GM19043 (cell line): ENCODE data around the gene LMTK2.

ENCODE experiments used
- ATAC-seq: cut with Tn5 transposase; IDR thresholded peaks from one replicate; pipeline ENCODE4 v1.9.1; 2021; ENCODE audit warnings: low read depth; ENCODE audit not compliant: unreplicated experiment

LMTK2 gene

DNA sequence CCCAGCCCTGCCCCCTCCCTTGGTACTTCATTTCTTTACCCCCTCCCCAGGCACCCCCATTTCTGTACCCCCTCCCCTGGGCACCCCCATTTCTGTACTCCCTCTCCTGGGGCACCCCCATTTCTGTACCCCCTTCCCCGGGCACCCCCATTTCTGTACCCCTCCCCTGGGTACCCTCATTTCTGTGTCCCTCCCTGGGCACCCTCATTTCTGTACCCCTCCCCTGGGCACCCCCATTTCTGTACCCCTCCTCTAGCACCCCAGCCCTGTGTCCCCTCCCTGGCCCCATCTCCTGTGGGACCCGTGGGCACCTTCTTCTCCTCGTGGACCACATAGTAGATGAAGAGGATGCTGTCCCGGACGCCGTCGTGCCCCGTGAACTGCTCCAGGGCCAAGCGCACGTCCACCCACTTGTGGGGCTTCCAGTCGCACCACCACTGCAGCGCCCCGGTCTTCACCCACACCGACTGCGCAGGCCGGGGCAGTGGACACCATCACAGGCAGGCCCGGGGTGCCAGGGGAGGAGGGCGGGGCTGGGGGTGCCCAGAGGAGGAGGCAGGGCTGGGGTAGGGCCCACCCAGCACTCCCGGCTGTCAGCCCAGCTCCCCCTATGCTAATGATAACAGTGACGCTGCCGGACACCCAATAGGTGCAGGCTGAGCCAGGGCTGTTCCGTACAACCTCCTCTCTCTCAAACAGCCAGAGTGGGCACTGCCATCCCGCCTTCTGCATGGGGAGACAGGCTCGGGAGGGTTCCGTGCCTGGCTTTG, 125.0 kb downstream of the LMTK2 start:
- ATAC-seq, result no peak

DNA sequence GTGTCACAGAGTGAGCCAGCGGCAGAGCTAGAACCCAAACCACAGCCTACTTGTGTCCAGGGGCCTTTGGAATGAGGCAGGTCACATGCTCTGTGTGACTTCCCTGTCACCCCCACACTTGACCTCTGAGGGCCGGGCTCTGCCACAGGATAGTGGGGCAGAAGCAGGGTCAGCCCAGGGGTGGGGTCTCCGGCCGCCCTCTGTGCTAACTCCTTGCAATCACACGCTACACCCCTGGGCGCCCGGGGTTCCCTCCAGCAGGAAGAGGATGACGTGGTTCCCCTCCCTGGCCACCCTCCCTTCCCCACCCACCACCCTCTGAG, 125.6 kb downstream of the LMTK2 start:
- no peak for ATAC-seq

DNA sequence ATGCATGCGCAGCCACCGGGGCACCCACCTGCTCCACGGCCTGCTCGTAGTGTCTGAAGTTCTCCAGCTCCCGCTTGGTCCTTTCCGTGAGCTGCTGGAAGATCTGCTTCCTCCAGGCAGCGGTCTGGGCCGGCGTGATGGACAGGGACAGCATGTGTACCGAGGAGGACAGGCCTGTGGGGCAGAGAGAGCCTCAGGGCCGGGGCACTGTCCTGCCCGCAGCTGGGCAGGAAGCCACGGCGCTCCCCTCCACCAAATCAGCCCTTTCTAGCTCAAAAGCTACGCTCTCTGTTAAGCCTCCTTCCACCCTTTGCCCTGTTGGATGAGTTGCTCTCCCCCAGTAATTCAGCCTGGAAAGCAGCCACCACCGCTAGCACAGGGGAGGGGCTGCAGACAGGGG, 126.1 kb downstream of the LMTK2 start:
- no peak for ATAC-seq

DNA sequence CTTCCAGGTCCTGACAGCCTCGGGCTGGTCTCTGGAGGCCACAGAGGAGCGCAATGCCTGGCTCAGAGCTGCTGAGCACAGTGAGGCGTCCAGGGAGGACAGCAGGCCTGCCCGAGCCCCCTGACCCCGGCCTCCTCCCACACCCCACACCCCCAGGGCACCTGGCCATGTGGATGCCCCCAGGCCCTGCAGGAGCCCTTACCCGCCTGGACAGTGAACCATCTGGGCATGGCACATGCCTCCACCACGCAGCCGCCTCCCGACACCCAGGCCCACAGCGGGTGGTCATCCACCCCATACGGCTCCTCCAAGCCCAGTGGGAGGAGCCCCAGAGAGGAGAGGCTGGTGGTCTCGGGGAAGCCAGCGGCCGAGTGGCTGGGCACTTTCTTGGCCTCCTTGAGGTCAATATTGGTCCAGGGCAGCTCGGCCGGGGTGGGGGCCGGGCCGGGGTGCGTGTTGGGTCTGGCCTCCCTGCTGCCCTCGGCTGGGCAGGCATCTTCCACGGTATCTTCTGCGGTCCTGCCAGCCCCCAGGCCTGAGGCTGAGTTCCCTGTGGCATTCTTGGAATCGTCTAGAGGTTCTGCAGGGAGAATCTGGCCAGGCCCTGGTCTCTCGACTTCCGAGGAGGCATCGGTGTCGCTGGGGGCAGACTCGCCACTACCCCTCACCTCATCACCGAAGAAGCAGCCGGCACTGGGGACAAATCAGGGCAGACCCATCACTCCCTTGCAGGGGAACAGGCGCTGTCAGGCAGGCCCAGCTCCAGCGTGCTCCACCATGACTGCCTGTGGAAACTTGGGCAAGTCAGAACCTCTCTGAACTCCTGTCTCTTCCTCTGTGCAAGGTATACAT, 126.8 kb downstream of the LMTK2 start:
- no peak for ATAC-seq

DNA sequence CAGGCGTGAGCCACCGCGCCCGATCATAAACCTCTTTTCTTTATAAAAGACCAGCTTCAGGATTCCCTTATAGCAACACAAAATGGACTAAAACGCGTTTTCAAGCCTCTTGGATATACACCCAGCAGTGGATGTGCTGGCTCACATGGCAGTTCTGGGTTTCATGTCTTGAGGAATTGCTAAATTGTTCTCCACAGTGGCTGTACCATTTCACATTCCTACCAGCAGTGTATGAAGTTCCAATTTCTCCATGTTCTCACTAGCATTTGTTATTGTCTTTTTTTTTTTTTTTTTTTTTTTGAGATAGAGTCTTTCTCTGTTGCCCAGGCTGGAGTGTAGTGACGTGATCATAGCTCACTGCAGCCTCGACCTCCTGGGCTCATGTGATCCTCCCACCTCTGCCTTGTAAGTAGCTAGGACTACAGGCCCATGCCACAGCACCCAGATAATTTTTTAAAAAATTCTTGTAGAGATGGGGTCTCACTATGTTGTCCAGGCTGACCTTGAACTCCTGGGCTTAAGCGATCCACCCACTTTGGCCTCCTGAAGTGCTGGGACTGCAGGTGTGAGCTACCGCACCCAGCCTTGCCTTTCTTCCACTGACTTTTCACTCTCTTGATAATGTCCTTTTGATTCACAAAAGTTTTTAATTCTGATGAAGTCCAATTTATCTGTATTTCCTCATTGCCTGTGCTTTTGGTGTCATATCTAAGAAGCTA, 127.9 kb downstream of the LMTK2 start:
- no peak for ATAC-seq

DNA sequence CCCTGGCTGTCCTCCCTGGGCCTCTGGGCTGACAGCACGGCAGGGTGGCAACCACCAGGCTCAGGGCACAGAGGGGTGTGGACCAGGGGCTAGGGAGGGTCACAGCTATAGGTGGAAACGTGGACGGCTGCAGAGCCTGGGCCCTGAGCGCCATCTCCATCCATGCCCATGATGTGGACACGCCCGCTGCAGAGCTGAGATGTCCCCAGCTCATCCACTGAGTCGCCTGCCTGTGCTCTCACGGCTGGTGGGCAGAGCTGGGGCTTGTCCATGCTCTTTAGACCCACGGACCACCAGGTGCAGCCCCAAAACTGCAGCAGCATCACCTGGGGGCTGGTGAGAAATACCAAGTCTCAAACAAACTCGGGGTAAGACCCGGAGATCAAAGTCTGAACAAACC, 129.2 kb downstream of the LMTK2 start:
- no peak for ATAC-seq

DNA sequence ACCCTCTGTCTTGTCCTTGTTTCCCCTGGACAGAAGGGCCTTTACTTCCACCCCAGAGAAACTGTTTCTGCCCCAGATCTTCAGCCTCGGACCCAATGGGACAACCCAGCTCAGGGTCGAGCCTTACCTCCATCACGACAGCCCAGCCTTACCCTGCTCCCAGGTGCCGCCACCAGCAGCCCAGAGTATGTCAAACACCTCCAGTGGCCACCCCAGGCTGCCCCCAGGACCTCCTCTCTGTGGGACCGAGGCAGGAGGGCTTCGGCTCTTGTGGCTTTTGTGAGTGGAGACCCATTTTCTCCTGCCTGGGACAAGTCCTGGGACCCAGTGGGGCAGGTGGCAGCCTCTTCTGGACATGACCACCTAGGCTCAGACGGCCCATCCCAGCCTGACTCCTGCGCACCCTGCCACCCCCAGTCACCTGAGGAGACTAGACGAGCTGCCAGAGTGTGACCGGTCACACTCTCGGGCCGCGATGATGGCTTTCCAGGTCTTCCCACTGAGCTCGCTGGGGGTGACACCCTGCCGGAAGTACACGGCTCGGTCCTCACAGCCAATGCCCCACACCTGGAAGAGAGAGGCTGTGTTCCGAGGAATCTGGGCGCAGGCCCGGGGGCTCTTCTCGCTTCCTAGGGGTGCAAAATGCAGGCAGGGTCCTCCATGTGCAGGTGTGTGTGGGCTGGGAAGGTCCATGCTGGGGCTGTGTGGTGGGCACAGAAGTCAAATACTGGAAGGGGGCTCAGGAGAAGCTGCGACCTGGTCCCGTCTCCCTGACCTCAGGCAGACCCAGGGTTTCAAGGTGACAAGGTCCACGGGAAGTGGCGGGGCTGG, 129.9 kb downstream of the LMTK2 start:
- no peak for ATAC-seq

DNA sequence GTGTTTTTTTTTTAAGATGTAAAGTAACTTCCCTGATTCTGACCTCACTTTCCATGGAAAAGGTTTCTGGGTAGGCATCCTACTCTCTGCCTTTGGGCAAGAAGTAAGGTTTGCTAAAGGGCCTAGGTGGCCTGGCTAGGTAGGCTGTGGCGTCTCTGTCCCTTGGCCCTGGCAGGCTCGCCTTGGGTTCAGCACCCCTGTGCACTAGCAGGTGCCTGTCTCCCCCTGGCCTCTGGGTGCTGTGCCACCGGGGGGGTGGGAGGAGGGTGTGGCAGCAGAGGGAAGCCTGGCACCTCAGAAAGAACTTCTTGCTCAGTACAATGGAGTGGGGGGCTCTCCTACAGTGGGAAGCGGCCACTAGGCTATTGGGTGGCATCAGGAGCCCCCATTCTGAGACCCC, 131.4 kb downstream of the LMTK2 start:
- ATAC-seq, result no peak

DNA sequence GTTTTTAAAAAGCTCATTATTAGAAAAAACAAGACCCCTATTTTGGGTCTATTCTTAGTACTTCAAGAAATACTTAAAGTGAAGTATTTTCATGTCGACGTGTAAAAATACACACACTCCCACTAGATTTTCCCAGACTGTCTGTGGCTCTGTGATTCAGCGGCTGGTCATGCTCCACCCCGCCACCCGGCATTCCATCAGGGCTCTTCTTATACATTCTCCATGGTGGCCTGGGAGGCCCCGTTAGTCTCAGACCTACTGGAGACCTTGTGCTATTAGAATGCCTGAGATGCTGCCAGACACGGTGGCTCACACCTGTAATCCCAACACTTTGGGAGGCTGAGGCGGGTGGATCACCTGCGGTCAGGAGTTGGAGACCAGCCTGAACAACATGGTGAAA, 132.3 kb downstream of the LMTK2 start:
- no peak for ATAC-seq

DNA sequence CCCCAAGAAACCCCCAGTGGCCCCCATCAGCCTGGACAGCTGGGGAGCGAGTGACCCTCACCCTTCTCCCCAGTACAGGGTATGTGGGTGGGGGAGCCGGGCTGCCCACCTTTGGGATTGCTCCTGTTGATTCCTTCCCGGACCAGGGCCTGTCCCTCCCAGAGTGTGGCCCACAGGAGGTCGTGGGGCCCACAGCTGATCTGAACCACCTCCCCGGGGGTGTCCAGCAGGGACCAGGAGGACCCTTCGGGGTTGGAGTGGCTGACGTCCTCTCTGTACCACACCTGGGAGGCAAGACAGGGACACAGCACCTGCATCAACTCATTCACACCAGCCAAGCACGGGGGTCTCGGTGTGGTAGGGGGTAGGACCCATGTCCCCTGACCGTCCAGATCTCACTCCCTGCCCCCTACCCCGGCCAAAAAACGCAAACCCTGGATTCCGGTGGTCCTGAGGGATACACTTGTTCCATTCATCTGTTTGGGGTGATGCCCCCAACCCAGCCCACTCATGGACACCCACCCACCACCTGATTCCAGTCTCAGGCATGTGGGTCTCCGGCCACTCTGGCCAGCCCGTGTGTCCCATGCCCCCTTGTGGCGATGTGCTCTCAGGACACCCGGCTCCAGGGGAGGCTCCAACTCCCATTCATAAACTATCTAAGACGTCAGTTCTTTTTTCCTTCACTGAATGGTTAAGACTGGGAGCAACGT, 134.5 kb downstream of the LMTK2 start:
- no peak for ATAC-seq

DNA sequence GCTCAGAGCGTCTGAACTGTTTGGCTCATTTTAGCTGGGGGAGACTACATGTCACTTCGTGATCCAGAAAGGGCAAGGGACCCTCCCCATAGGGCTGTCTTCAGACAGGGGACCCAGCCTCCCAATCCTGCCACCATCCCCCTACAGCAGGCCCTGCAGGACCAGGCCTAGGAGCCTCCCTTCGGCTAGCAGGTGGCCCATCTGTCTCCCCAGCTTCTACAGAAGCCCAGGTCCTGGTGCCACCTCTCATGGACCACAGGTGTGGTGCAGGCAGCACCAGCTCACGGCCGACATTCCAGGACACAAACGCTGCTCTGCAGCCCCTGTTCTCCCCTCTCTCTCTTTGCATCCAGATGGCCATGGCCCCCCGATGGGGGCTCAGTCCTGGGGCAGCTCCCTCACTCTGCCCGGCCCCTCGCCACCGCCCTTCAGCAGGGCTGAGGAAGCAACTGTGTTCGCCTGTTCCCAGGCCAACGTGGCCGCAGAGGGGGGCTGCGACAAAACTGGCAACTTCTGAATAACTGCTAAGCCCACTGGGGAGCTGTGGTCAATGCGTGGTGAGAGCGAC, 135.1 kb downstream of the LMTK2 start:
- no peak for ATAC-seq

DNA sequence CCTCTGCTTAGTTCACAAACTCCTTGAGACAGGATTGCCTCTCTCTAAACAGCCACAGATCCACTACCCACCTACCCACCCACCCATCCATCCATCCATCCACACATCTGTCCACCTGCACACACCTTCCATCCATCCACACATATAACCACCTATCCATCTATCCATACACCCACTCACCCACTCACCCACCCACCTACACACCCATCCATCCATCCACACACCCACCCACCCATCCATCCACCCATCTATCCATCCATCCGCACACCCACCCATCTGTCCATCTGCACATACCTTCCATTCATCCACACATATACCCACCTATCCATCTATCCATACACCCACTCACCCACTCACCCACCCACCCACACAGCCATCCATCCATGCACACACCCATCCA, 135.7 kb downstream of the LMTK2 start:
- ATAC-seq, result no peak

DNA sequence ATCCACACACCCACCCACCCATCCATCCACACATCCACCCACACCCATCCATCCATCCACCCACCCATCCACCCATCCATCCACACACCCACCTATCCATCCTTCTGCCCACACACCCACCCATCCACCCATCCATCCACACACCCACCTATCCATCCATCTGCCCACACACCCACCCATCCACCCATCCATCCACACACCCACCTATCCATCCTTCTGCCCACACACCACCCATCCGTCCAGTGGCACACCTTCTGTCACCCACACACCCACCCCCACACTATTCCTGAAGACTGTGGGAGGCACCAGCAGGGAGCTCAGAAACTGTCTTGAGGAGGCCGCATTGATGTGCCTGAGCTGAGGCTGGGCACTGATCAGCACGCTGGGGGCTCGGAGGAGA, 136.3 kb downstream of the LMTK2 start:
- no peak for ATAC-seq

DNA sequence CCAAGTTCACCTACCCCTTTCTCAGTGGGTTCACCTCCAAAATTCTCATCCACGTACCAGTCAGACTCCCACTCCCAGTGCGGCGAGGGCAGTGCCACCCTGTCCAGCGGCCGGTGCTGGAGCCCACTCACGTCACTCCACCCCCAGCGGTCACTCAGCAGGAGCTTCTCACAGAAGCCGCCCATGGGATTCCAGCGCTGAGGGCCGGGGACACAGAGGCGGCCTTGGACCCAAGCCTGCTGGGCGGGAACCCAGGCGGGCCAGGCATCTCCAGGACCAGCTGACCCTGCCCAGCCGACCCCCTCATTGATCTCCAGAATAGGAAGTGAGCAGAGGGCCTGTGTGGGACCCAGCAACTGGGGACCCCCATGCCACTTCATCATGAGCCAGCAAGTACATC, 138.2 kb downstream of the LMTK2 start:
- no peak for ATAC-seq

DNA sequence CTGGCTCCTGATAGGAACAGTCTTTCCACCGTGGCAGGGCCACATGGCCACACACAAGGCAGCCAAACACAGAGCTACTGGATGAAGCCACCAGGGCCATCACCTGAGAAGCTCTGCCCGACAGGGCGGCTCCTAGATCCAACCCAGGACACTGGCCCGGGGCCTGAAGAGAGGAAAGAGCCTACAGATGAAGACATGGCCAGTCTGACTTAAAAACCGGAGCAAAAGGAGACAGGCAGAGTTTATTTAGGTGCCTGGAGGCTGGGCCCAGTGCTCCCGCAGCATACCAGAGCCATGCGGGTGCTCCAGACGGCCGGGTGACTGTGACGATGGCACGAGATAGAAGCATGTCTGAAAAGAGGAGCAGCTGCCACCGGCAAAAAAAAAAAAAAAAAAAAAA, 141.5 kb downstream of the LMTK2 start:
- no peak for ATAC-seq

DNA sequence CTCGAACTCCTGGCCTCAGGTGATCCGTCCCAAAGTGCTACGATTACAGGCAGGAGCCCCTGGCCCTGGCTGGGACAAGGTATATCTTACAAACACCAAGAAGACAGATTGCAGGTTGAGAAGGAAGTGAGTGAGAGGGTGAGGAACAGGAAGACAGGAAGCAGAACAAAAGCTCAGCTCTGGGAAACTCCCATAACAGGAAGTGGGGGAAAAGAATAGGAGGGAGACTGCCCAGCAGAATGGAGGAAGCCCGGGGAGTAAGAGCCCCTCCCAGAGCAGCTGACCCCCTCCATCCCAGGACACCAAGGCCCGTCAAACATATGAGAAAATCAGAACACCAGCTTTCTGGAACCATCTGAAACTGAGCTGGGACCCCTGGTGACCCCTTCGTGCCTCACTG, 142.4 kb downstream of the LMTK2 start:
- ATAC-seq, result no peak

DNA sequence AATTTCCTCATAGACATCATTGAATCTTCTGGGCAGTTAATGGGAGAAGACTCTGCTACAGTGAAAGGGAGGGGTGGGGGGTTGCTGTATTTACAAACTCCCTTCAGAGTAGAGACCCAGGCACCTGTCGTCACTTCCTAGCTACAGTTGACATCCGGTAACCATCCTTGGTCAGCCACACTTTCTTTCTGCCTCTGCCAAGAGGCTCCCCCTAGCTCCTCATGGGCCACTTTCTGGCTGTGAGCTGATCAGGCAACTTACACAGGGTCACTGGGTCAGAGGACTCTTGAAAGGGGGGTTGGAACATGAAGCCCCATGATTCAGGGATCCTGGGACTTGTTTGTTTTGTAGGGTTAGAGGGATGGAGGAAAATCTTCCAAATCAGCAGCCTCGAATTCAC, 144.1 kb downstream of the LMTK2 start:
- no peak for ATAC-seq

DNA sequence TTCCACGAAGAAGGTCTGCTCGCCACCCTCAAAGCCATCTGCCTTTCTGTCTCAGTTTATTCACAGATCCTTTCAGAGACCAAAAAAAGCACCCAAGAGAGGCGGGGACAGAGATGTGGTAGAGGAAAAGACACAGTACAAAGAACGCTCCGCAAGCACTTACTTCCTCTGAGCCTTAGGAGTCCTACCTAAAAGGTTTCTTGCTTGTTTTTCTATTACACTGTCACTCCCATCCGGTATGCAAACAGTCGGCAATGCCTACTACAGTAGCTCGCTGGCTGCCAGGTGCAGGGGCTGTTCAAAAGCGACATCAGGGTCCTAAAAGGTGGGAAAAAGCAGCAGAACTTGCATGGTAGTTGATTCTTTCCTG, 144.6 kb downstream of the LMTK2 start:
- ATAC-seq, result no peak

DNA sequence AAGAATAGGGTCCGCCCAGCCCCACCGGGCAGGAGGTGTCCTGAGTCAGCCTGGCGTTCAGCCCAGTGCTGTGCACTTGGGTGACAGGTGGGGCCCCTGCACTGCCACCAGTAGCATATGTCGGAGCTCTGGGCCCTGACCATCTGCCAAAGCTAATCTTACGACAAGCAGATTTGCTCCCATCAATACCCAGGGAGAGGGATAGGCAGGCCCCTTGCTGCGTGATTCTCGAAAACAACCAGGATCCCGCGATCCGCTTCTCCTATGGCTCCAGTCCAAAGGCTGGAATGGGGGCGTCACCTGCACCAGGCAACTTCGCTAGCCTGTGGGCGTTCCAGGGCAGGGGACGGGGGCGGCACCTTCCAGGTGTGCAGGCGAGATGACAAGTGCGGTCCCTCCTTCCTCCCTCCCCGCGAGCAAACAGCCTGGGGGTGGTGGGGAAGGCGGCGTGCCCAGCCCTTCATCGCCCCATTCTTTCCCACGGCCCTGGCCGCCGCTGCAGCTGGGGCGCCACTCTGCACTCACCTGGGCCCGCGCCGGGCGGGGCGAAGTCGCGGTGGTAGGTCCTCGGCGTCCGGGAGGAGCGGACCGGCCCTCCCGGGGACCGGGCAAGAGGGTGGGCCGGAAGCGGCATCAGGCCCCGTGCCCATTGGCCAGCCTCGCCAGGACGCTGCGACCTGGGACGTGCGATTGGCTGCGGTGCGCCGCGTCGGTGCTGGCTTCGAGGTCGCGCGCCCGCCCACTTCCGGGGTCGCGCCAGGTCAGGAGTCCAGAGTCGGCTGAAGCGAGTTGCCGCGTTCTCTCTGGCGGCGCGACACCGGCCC, 145.2 kb downstream of the LMTK2 start, which contains the start of gene TECPR1:
Gene TECPR1, minus strand, starts transcription at position 632 of the 824 bp plus-strand sequence. CDS start 6,086 bp downstream, outside the sequence.
- ATAC-seq, result peak; percentile 96
